HUES48 (cell line): ENCODE data around the gene MIGA1.
"Not testable (repeated sequence)": the region's sequence is repeated elsewhere in the genome, so short reads cannot be mapped to it uniquely, and the experiment has no call there.

Experiments
- H3K27ac ChIP-seq: one replicate; pipeline ENCODE4 v1.7.0; 2013; ENCODE audit warnings: low read depth, low read length, inconsistent platforms
- H3K27me3 ChIP-seq: 2 replicates; pipeline ENCODE4 v1.6.1; 2013; ENCODE audit warnings: mild to moderate bottlenecking, low read length; ENCODE audit not compliant: control insufficient read depth, insufficient read depth
- H3K36me3 ChIP-seq: 2 replicates; pipeline ENCODE4 v1.6.1; 2013; ENCODE audit warnings: low read length; ENCODE audit not compliant: control insufficient read depth, insufficient read depth
- H3K4me1 ChIP-seq: 2 replicates; pipeline ENCODE4 v1.6.1; 2013; ENCODE audit warnings: mild to moderate bottlenecking, low read length; ENCODE audit not compliant: control insufficient read depth, insufficient read depth
- H3K4me3 ChIP-seq: 2 replicates; pipeline ENCODE4 v1.5.1; 2013; ENCODE audit warnings: mild to moderate bottlenecking, low read depth, low read length
- H3K9ac ChIP-seq: 2 replicates; pipeline ENCODE4 v1.6.1; 2013; ENCODE audit warnings: mild to moderate bottlenecking, low read depth, low read length, moderate library complexity
- H3K9me3 ChIP-seq: 2 replicates; pipeline ENCODE4 v1.6.1; 2013; ENCODE audit warnings: low read length; ENCODE audit not compliant: control insufficient read depth, insufficient read depth

MIGA1 gene

GRCh38 chr1:77802026-77802425 lies 22.6 kb downstream of the MIGA1 start:
- Histone ChIP-seq H3K9me3 (no peaks in the 10 kb centered on the region), H3K4me3 (no peak overlapping the region), H3K9ac (no peak overlapping the region), H3K4me1 (no peaks in the 10 kb centered on the region), H3K27me3 (no peaks in the 10 kb centered on the region), H3K36me3 (peaks cover 18% of the 10 kb centered on the region), H3K27ac (no peak overlapping the region)

- no peaks in the 10 kb centered on the region for H3K9me3 ChIP-seq
- H3K9ac ChIP-seq, result no peak overlapping the region
- H3K4me1 ChIP-seq, result no peaks in the 10 kb centered on the region
- no peak overlapping the region for H3K27ac ChIP-seq
- peaks cover 22% of the 10 kb centered on the region for H3K36me3 ChIP-seq
- no peaks in the 10 kb centered on the region for H3K27me3 ChIP-seq
- no peak overlapping the region for H3K4me3 ChIP-seq
Measured at GRCh38 chr1:77803371-77803770, 23.9 kb downstream of the MIGA1 start.

- H3K27ac ChIP-seq, result not testable (repeated sequence)
Measured at GRCh38 chr1:77809787-77810462, 30.5 kb downstream of the MIGA1 start.

GRCh38 chr1:77811589-77811988 lies 32.1 kb downstream of the MIGA1 start:
- not testable (repeated sequence) for H3K4me3 ChIP-seq, H3K27me3 ChIP-seq, H3K9me3 ChIP-seq, H3K27ac ChIP-seq, H3K4me1 ChIP-seq, H3K9ac ChIP-seq
- H3K36me3 ChIP-seq, result peaks cover 44% of the 10 kb centered on the region

More at GRCh38 chr1:77809787-77810462, 30.5 kb downstream of the MIGA1 start:
- H3K9me3 ChIP-seq, H3K27me3 ChIP-seq, H3K4me3 ChIP-seq, H3K4me1 ChIP-seq, H3K9ac ChIP-seq: not testable (repeated sequence)
- H3K36me3 ChIP-seq, result peaks cover 33% of the 10 kb centered on the region

- Histone ChIP-seq H3K9ac (no peak overlapping the region), H3K4me1 (no peaks in the 10 kb centered on the region), H3K4me3 (no peak overlapping the region), H3K9me3 (no peaks in the 10 kb centered on the region), H3K27me3 (no peaks in the 10 kb centered on the region), H3K27ac (no peak overlapping the region), H3K36me3 (peaks cover 36% of the 10 kb centered on the region)
Measured at GRCh38 chr1:77817368-77818209, 38.1 kb downstream of the MIGA1 start.

- no peaks in the 10 kb centered on the region for H3K27me3 ChIP-seq
- no peak overlapping the region for H3K9ac ChIP-seq
Measured at GRCh38 chr1:77820121-77820520, 40.7 kb downstream of the MIGA1 start.

GRCh38 chr1:77824079-77824478 lies 44.6 kb downstream of the MIGA1 start:
- no peak overlapping the region for H3K27ac ChIP-seq
- H3K4me1 ChIP-seq, result no peaks in the 10 kb centered on the region
- no peaks in the 10 kb centered on the region for H3K27me3 ChIP-seq
- no peak overlapping the region for H3K4me3 ChIP-seq
- H3K9me3 ChIP-seq, result no peaks in the 10 kb centered on the region
- peaks cover 3% of the 10 kb centered on the region; the same call in 1 of the 2 replicates for H3K36me3 ChIP-seq
- no peak overlapping the region for H3K9ac ChIP-seq

More at GRCh38 chr1:77820121-77820520, 40.7 kb downstream of the MIGA1 start:
- Histone ChIP-seq H3K4me1 (no peaks in the 10 kb centered on the region), H3K27ac (no peak overlapping the region), H3K4me3 (no peak overlapping the region), H3K36me3 (peaks cover 19% of the 10 kb centered on the region; the same call in 1 of the 2 replicates), H3K9me3 (no peaks in the 10 kb centered on the region)

GRCh38 chr1:77824694-77825093 lies 45.2 kb downstream of the MIGA1 start:
- no peak overlapping the region for H3K27ac ChIP-seq
- no peaks in the 10 kb centered on the region for H3K9me3 ChIP-seq
- H3K27me3 ChIP-seq, result no peaks in the 10 kb centered on the region
- no peak overlapping the region for H3K4me3 ChIP-seq
- H3K4me1 ChIP-seq, result no peaks in the 10 kb centered on the region
- peaks cover 3% of the 10 kb centered on the region; the same call in 1 of the 2 replicates for H3K36me3 ChIP-seq
- H3K9ac ChIP-seq, result no peak overlapping the region

GRCh38 chr1:77825131-77825709 lies 45.8 kb downstream of the MIGA1 start:
- H3K27me3 ChIP-seq, result no peaks in the 10 kb centered on the region

GRCh38 chr1:77826851-77827250 lies 47.4 kb downstream of the MIGA1 start:
- not testable (repeated sequence) for H3K27ac ChIP-seq, H3K9me3 ChIP-seq, H3K4me1 ChIP-seq, H3K4me3 ChIP-seq, H3K36me3 ChIP-seq, H3K9ac ChIP-seq, H3K27me3 ChIP-seq

More at GRCh38 chr1:77825131-77825709, 45.8 kb downstream of the MIGA1 start:
- H3K27ac ChIP-seq, result no peak overlapping the region
- H3K9me3 ChIP-seq, result no peaks in the 10 kb centered on the region
- H3K36me3 ChIP-seq, result peaks cover 3% of the 10 kb centered on the region; the same call in 1 of the 2 replicates
- H3K4me3 ChIP-seq, result no peak overlapping the region
- no peaks in the 10 kb centered on the region for H3K4me1 ChIP-seq
- no peak overlapping the region for H3K9ac ChIP-seq

GRCh38 chr1:77828098-77828497 lies 48.6 kb downstream of the MIGA1 start:
- Histone ChIP-seq H3K9me3 (no peaks in the 10 kb centered on the region), H3K36me3 (no peaks in the 10 kb centered on the region; the same call in 1 of the 2 replicates), H3K27ac (no peak overlapping the region), H3K4me1 (no peaks in the 10 kb centered on the region), H3K27me3 (no peaks in the 10 kb centered on the region), H3K9ac (no peak overlapping the region), H3K4me3 (no peak overlapping the region)
